Tibial nerve (tissue), 4 donors: Measurements from ENCODE around the gene AOPEP.

Experiments
- CTCF ChIP-seq, 5 experiments: fragments of 200-600 bp in 3 of 5; fragments of 450-650 bp in 2 of 5; sonication (generic) in 3 of 5; IDR thresholded peaks; one replicate each; pipeline ENCODE4 v1.5.1; 2016 to 2019; ENCODE audit warnings: antibody characterized with exemption in 5 of 5, mild to moderate bottlenecking in 3 of 5, moderate library complexity in 2 of 5
- EP300 ChIP-seq, 2 donors: sonication (generic); formaldehyde crosslinking; IDR thresholded peaks; one replicate each; pipeline ENCODE4 v1.6.1; 2017; ENCODE audit warnings: antibody characterized with exemption in 2 of 2, mild to moderate bottlenecking in 1 of 2
- POLR2A ChIP-seq, 2 donors: fragments of 450-650 bp; IDR thresholded peaks; one replicate each; pipeline ENCODE4 v1.6.1; 2017; ENCODE audit warnings: antibody characterized with exemption in 2 of 2, mild to moderate bottlenecking in 2 of 2, moderate library complexity in 2 of 2

DNA sequence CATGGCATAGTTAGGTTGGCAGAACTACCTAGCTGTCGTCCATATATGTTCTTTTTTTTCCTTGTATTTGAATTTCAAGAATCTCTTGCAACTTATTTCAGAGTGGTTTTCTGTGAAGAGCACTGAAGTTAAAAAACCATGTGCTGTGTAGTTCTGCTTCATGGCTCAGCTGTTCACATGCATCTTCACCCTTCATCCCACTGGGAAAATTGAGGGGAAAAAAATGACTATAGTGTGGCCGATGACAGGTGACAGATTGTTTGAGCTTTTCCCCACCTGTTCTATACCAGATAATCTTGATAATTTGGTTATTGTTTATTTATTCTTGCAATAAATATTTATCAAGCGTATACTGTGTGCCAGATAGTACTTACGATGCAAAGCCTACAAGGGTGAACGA, 77.8 kb downstream of the AOPEP start:
- TF ChIP-seq EP300 (IDR thresholded peaks at IDR 0.05): no peak
- no peak for TF ChIP-seq CTCF (IDR thresholded peaks at IDR 0.05)
- TF ChIP-seq POLR2A (IDR thresholded peaks at IDR 0.05): no peak
